Measurements from ENCODE around the gene ALDOC. TPM values are rescaled to one million over a fixed set of nuclear protein-coding genes. Genes with fewer than 3 reads are reported as not detected.

The ALDOC gene
- total and polyA plus RNA-seq, 10 donors = 16.9 to 64.4 (median 31.6) TPM

- no peak for TF ChIP-seq POLR2AphosphoS5 (IDR thresholded peaks at IDR 0.05)
- no peak for TF ChIP-seq POLR2A (IDR thresholded peaks at IDR 0.05)
- no peak for TF ChIP-seq CTCF (IDR thresholded peaks at IDR 0.05 in 8 of 11, conservative IDR thresholded peaks at IDR 0.05 in 3 of 11)
- intact Hi-C loops (cut with DNase I; ENCODE audit: low total_unique reads) = no loop called here
- Histone ChIP-seq H3K36me3 (no peaks in the 10 kb centered on the region), H3K4me1 (no peaks in the 10 kb centered on the region), H3K27me3 (replicated peaks in 1 of 7) (peaks cover 0 to 9% (median 0%) of the 10 kb centered on the region in 7 donors), H3K4me3 (no peak overlapping the region), H3K27ac (no peak overlapping the region), H3K9me3 (no peaks in the 10 kb centered on the region)
- 79 to 90% (median 84%) methylated on average over 14 to 16 of the region's 16 CpGs for WGBS, 5 donors
- DNase-seq = no peak
Measured at GRCh38 chr17:28533091-28533807, 43.4 kb downstream of the ALDOC start.

GRCh38 chr17:28532050-28532960 lies 44.4 kb downstream of the ALDOC start:
- no peak for DNase-seq
- Histone ChIP-seq H3K36me3 (no peaks in the 10 kb centered on the region), H3K4me1 (no peaks in the 10 kb centered on the region), H3K9me3 (no peaks in the 10 kb centered on the region), H3K4me3 (no peak overlapping the region), H3K27me3 (replicated peaks in 1 of 7) (peaks cover 0 to 9% (median 0%) of the 10 kb centered on the region in 7 donors), H3K27ac (no peak overlapping the region)
- TF ChIP-seq POLR2A (IDR thresholded peaks at IDR 0.05) (no peak), POLR2AphosphoS5 (IDR thresholded peaks at IDR 0.05) (no peak), CTCF (IDR thresholded peaks at IDR 0.05 in 8 of 11, conservative IDR thresholded peaks at IDR 0.05 in 3 of 11) (no peak)
- intact Hi-C loops (cut with DNase I; ENCODE audit: low total_unique reads) = no loop called here
- WGBS, 5 donors = 69 to 90% (median 82%) methylated on average over 6 to 7 of the region's 7 CpGs

- DNase-seq = no peak
- Histone ChIP-seq H3K4me3 (no peak overlapping the region), H3K9me3 (no peaks in the 10 kb centered on the region), H3K27me3 (replicated peaks in 1 of 7) (peaks cover 0 to 9% (median 0%) of the 10 kb centered on the region in 7 donors), H3K36me3 (no peaks in the 10 kb centered on the region), H3K4me1 (no peaks in the 10 kb centered on the region), H3K27ac (no peak overlapping the region)
- intact Hi-C loops (cut with DNase I; ENCODE audit: low total_unique reads) = no loop called here
- WGBS, 5 donors = 72 to 80% (median 78%) methylated on average over 7 of the region's 7 CpGs
- TF ChIP-seq POLR2AphosphoS5 (IDR thresholded peaks at IDR 0.05) (no peak), CTCF (IDR thresholded peaks at IDR 0.05 in 8 of 11, conservative IDR thresholded peaks at IDR 0.05 in 3 of 11) (no peak), POLR2A (IDR thresholded peaks at IDR 0.05) (no peak)
Measured at GRCh38 chr17:28530926-28531325, 45.8 kb downstream of the ALDOC start.

- Histone ChIP-seq H3K36me3 (no peaks in the 10 kb centered on the region), H3K4me3 (no peak overlapping the region), H3K4me1 (no peaks in the 10 kb centered on the region), H3K9me3 (no peaks in the 10 kb centered on the region), H3K27ac (no peak overlapping the region), H3K27me3 (replicated peaks in 1 of 7) (peaks cover 0 to 9% (median 0%) of the 10 kb centered on the region in 7 donors)
- TF ChIP-seq POLR2AphosphoS5 (IDR thresholded peaks at IDR 0.05) (no peak), CTCF (IDR thresholded peaks at IDR 0.05 in 8 of 11, conservative IDR thresholded peaks at IDR 0.05 in 3 of 11) (no peak), POLR2A (IDR thresholded peaks at IDR 0.05) (no peak)
- no peak for DNase-seq
- intact Hi-C loops (cut with DNase I; ENCODE audit: low total_unique reads) = no loop called here
- WGBS, 5 donors = 86 to 92% (median 87%) methylated on average over 4 of the region's 4 CpGs
Measured at GRCh38 chr17:28530250-28530649, 46.4 kb downstream of the ALDOC start.
